ENCODE measurements around the gene CACNG5.

The CACNG5 gene

GRCh38 chr17:66910651-66911285 is 75.9 kb downstream of the CACNG5 start:
- no peak for DNase-seq

DNA sequence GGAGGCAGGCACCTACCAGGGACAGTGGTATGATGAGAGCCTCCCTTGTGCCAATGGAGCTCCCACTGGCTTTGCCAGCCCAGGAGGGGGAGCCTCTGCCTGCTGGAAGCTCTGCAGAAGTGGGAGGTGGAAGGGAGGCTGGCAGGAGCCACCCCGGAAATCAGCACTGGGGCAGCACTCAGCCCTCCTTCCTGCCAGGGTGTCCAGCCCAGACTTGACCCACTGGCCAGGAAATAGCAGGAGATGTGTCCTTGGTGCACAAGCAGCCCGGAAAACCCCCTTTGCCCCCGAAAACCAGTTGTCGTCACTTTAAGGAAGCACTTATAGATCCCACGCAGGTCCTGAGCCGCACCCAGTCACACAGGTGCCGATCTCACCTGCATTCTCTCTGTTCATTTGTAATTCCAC is 80.3 kb downstream of the CACNG5 start:
- DNase-seq, result peak; percentile 19

- no peak for DNase-seq
Measured at GRCh38 chr17:66915792-66916191, 80.9 kb downstream of the CACNG5 start.

- DNase-seq, result no peak
Measured at GRCh38 chr17:66916946-66917345, 82.0 kb downstream of the CACNG5 start.

GRCh38 chr17:66918896-66919295 is 84.0 kb downstream of the CACNG5 start:
- DNase-seq, result no peak

- no peak for DNase-seq
Measured at GRCh38 chr17:66920435-66920834, 85.5 kb downstream of the CACNG5 start.

DNA sequence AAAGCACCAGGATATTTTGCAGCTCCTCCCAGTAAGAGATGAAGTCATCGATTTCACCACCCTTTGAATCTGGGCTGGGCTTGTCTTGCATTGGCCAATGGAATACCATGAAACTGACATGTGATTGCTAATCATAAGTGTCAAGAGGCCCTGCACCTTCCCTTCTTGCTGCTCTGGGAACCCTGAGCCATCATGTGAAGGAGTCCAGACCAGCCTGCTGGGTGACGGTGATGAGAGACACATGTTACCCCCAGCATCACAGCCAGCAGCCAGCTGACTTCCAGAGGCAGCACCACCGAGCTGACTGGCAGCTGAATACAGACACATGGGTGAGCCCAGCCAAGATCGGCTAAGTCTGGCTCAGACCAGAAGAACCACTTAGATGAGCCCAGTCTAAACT is 86.0 kb downstream of the CACNG5 start:
- no peak for DNase-seq

DNA sequence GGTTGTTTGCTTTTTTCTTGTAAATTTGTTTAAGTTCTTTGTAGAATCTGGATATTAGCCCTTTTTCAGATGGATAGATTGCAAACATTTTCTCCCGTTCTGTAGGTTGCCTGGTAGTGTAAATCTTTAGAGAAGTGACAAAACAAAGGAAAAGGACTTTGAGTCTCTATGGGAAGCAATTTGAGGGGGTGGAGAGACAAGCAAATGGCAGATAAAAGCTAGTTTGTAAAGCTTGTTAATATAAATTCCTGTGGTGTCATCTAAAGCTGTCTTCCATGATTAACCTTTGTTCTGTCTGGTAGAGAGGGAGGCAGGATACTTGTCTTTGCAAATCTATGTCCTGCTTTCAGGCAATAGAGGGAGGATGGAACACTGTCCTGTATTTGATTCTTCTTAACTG is 89.0 kb downstream of the CACNG5 start:
- no peak for DNase-seq

DNA sequence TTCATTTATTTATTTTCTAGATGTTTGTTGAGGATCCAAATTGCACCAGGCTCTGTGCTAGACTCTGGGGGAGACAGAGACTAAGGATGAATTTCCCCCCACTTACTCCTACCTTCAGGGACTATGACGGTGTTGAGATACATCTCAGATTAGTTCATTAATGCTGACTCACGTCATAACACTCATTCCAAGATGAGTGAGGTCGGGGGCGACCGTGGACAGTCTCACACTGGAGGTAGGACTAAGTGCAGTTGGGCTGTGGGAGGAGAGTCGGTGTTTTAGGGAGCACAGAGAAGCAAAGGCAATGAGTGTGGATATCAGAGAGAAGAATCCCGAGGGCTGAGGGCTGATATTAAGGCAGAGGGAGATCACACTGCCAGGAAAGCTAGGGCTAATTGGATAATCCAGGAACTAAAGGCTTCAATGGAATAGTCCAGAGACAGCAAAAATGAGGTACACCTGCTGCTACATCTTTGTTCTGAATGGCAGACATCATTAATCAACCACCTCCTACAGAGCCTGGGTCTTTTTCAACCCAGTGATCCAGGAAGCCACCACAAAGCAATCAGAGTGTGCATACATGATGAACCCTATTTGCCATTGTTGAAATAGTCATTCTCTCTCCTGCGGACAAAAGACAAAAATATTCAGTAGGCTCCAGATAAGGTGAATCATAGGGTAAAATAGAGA is 91.0 kb downstream of the CACNG5 start:
- DNase-seq, result no peak

- no peak for DNase-seq
Measured at GRCh38 chr17:66928949-66929348, 94.0 kb downstream of the CACNG5 start.

- DNase-seq, result no peak
Measured at GRCh38 chr17:66929591-66929990, 94.7 kb downstream of the CACNG5 start.

DNA sequence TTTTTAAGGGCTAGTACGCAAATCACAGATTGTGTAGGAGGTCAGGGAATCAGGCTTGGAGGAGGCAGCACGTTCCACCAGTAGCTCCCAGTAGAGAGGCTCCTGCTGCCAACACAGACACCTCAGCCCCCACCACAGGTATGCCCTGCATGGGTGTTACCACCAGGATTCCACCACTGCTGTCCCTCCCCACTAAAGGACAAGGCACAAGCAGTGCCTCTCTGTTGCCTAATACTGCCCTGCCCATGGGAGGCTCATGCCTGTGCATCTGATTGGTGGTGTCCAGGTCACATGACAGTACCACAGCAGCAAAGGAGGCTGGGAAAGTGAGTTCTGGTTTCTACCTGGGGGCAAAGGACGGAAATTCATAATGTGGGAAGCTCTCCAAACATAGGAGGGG is 96.0 kb downstream of the CACNG5 start:
- DNase-seq, result no peak

DNA sequence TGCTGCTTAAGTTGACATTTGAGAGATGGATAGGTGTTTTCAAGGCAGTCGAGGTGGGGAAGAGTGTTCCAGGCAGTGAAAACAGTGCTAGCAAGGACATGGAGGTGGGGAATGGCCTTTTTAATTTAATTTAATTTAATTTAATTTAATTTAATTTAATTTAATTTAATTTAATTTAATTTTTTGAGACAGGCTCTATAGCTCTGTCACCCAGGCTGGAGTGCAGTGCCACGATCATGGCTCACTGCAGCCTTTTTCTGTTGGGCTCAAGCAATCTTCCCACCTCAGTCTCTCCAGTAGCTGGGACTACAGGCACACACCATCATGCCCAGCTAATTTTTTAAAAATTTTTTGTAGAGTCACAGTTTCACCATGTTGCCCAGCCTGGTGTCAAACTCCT is 97.4 kb downstream of the CACNG5 start:
- no peak for DNase-seq

- DNase-seq, result no peak
Measured at GRCh38 chr17:66934040-66934439, 99.1 kb downstream of the CACNG5 start.

All from NCI-H1105 treated with DMSO at 0.1 percent for 48 hours (cell line).